HepG2 (cell line): ENCODE measurements around the gene NME7. TPM values are rescaled to one million over a fixed set of nuclear protein-coding genes. Genes with fewer than 3 reads are reported as not detected.

Experiments used
- CHD4 ChIP-seq: fragments of 200-600 bp; sonication (generic); IDR thresholded peaks from 2 replicates; pipeline ENCODE4 v1.7.0; 2017; ENCODE audit warnings: mild to moderate bottlenecking, low read length, borderline replicate concordance
- DBP ChIP-seq: sonication (generic); formaldehyde crosslinking; IDR thresholded peaks from 2 replicates; pipeline ENCODE4 v1.4.0; 2020; ENCODE audit warnings: missing genetic modification reagents; ENCODE audit errors: not compliant biosample characterization
- ELF4 ChIP-seq: sonication (generic); formaldehyde crosslinking; IDR thresholded peaks from 2 replicates; pipeline ENCODE4 v1.5.0; 2020; ENCODE audit warnings: missing genetic modification reagents, mild to moderate bottlenecking, moderate library complexity, borderline replicate concordance
- ETV6 ChIP-seq: sonication (generic); formaldehyde crosslinking; conservative IDR thresholded peaks from 2 replicates; pipeline ENCODE4 v1.4.0; 2020; ENCODE audit warnings: missing genetic modification reagents
- GATA4 ChIP-seq: sonication (generic); IDR thresholded peaks from 2 replicates; pipeline ENCODE4 v1.6.1; 2016; ENCODE audit warnings: antibody characterized with exemption, low read depth, borderline replicate concordance
- MTF1 ChIP-seq: sonication (generic); formaldehyde crosslinking; IDR thresholded peaks from 2 replicates; pipeline ENCODE4 v1.5.0; 2020; ENCODE audit warnings: missing genetic modification reagents
- NCOR1 ChIP-seq: fragments of 200-600 bp; sonication (generic); IDR thresholded peaks from 2 replicates; pipeline ENCODE4 v1.7.0; 2017; ENCODE audit warnings: antibody characterized with exemption, low read length, borderline replicate concordance
- NONO ChIP-seq, 2 experiments: fragments of 450-650 bp in 1 of 2; sonication (generic) in 1 of 2; formaldehyde crosslinking in 1 of 2; IDR thresholded peaks in 1 of 2; conservative IDR thresholded peaks in 1 of 2; 2 replicates each; pipeline versions ENCODE4 v1.6.1 to v1.8.0; 2017 to 2022; ENCODE audit warnings: mild to moderate bottlenecking in 1 of 2, missing genetic modification reagents in 1 of 2, moderate library complexity in 1 of 2
- TOPORS ChIP-seq: sonication (generic); formaldehyde crosslinking; IDR thresholded peaks from 2 replicates; pipeline ENCODE4 v1.8.0; 2023; ENCODE audit warnings: mild to moderate bottlenecking, missing genetic modification reagents
- ZFY ChIP-seq: sonication (generic); formaldehyde crosslinking; IDR thresholded peaks from 2 replicates; pipeline ENCODE4 v1.4.0; 2020; ENCODE audit warnings: missing genetic modification reagents
- ZNF138 ChIP-seq: sonication (generic); formaldehyde crosslinking; IDR thresholded peaks from 2 replicates; pipeline ENCODE4 v1.5.0; 2020; ENCODE audit warnings: mild to moderate bottlenecking, low read depth, missing genetic modification reagents
- ZNF282 ChIP-seq: fragments of 450-650 bp; IDR thresholded peaks from 2 replicates; pipeline ENCODE4 v1.6.1; 2018; ENCODE audit not compliant: partially characterized antibody
- ZNF337 ChIP-seq: sonication (generic); formaldehyde crosslinking; IDR thresholded peaks from 2 replicates; pipeline ENCODE4 v1.5.1; 2020; ENCODE audit warnings: missing genetic modification reagents, low read depth, mild to moderate bottlenecking, borderline replicate concordance
- ZNF343 ChIP-seq: sonication (generic); formaldehyde crosslinking; IDR thresholded peaks from 2 replicates; pipeline ENCODE4 v1.4.0; 2020; ENCODE audit warnings: mild to moderate bottlenecking, missing genetic modification reagents
- ZNF350 ChIP-seq: sonication (generic); formaldehyde crosslinking; IDR thresholded peaks from 2 replicates; pipeline ENCODE4 v1.4.0; 2020; ENCODE audit warnings: mild to moderate bottlenecking, low read depth, missing genetic modification reagents, borderline replicate concordance
- ZNF737 ChIP-seq: sonication (generic); formaldehyde crosslinking; IDR thresholded peaks from 2 replicates; pipeline ENCODE4 v1.5.0; 2020; ENCODE audit warnings: missing genetic modification reagents, mild to moderate bottlenecking, borderline replicate concordance
- ZNF775 ChIP-seq: sonication (generic); formaldehyde crosslinking; IDR thresholded peaks from 2 replicates; pipeline ENCODE4 v1.4.0; 2020; ENCODE audit warnings: missing genetic modification reagents, mild to moderate bottlenecking, moderate library complexity, borderline replicate concordance
- ZXDC ChIP-seq: sonication (generic); formaldehyde crosslinking; IDR thresholded peaks from 2 replicates; pipeline ENCODE4 v1.5.0; 2020; ENCODE audit warnings: mild to moderate bottlenecking, missing genetic modification reagents
- polyA plus RNA-seq, 8 experiments: library from polyadenylated mRNA; depleted of rRNA in 3 of 8; stranded (reverse) in 7 of 8; unstranded in 1 of 8; fragments of >200 nt; fragmentation: Illumina TruSeq in 4 of 8; extraction: Trizol in 4 of 8; gene quantifications; 2 replicates each; pipeline versions ENCODE4 v1.2.1 to v1.2.3, GENCODE V29; 2011 to 2016; ENCODE audit warnings: low read depth in 4 of 8, missing spikeins in 1 of 8, mixed read lengths in 1 of 8; ENCODE audit not compliant: insufficient read depth in 1 of 8
- total RNA-seq, 5 experiments: library from RNA; depleted of rRNA; stranded (reverse); fragments of >200 nt; fragmentation: Illumina TruSeq; extraction: Trizol; gene quantifications; 2 replicates each; pipeline ENCODE4 v1.2.3, GENCODE V29; 2016; ENCODE audit warnings: low read depth in 1 of 5
- TF ChIP-seq, protein P1 (sequence below): IDR thresholded peaks from 2 replicates; pipeline ENCODE4 v1.4.0; 2020; ENCODE audit warnings: mild to moderate bottlenecking, missing genetic modification reagents
- TF ChIP-seq, protein P2 (sequence below): sonication (generic); formaldehyde crosslinking; IDR thresholded peaks from 2 replicates; pipeline ENCODE4 v1.4.0; 2020; ENCODE audit warnings: missing genetic modification reagents

NME7 gene
- total and polyA plus RNA-seq, 2 of the 13 experiments (the other 11 are each of a cell fraction or from before 2014, with no cell fraction given) = 9.4 to 22.5 TPM

- TF ChIP-seq, protein P1, sequence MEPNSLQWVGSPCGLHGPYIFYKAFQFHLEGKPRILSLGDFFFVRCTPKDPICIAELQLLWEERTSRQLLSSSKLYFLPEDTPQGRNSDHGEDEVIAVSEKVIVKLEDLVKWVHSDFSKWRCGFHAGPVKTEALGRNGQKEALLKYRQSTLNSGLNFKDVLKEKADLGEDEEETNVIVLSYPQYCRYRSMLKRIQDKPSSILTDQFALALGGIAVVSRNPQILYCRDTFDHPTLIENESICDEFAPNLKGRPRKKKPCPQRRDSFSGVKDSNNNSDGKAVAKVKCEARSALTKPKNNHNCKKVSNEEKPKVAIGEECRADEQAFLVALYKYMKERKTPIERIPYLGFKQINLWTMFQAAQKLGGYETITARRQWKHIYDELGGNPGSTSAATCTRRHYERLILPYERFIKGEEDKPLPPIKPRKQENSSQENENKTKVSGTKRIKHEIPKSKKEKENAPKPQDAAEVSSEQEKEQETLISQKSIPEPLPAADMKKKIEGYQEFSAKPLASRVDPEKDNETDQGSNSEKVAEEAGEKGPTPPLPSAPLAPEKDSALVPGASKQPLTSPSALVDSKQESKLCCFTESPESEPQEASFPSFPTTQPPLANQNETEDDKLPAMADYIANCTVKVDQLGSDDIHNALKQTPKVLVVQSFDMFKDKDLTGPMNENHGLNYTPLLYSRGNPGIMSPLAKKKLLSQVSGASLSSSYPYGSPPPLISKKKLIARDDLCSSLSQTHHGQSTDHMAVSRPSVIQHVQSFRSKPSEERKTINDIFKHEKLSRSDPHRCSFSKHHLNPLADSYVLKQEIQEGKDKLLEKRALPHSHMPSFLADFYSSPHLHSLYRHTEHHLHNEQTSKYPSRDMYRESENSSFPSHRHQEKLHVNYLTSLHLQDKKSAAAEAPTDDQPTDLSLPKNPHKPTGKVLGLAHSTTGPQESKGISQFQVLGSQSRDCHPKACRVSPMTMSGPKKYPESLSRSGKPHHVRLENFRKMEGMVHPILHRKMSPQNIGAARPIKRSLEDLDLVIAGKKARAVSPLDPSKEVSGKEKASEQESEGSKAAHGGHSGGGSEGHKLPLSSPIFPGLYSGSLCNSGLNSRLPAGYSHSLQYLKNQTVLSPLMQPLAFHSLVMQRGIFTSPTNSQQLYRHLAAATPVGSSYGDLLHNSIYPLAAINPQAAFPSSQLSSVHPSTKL (CRISPR knock-in tag) = no peak
- TF ChIP-seq ZNF737 (CRISPR knock-in tag) (no peak), DBP (CRISPR knock-in tag) (peak; percentile 40), ZNF138 (CRISPR knock-in tag) (no peak), GATA4 (peak; percentile 87), ZNF350 (CRISPR knock-in tag) (peak; percentile 52; the same call in 1 of the 2 replicates), CHD4 (no peak), ZNF343 (0 out of 2 replicates have a peak, but pooled peaks have one; percentile 45), MTF1 (CRISPR knock-in tag) (0 out of 2 replicates have a peak, but pooled peaks have one; percentile 45), TOPORS (CRISPR knock-in tag) (0 out of 2 replicates have a peak, but pooled peaks have one; percentile 18), ETV6 (CRISPR knock-in tag) (peak; percentile 45; the same call in 1 of the 2 replicates), ZNF775 (CRISPR knock-in tag) (no peak), NONO (IDR thresholded peaks at IDR 0.05) (no peak), NONO (CRISPR knock-in tag; conservative IDR thresholded peaks at IDR 0.05) (peak; percentile 71), NCOR1 (no peak), ZFY (CRISPR knock-in tag) (peak; percentile 48), ZXDC (CRISPR knock-in tag) (peak; percentile 77; the same call in 1 of the 2 replicates), ZNF337 (CRISPR knock-in tag) (no peak), ELF4 (CRISPR knock-in tag) (no peak), ZNF282 (no peak)
- TF ChIP-seq, protein P2, sequence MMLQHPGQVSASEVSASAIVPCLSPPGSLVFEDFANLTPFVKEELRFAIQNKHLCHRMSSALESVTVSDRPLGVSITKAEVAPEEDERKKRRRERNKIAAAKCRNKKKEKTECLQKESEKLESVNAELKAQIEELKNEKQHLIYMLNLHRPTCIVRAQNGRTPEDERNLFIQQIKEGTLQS (CRISPR knock-in tag) = 0 out of 2 replicates have a peak, but pooled peaks have one; percentile 5
Measured at GRCh38 chr1:169106095-169106920, 261.3 kb downstream of the NME7 start, which contains the start of gene ATP1B1 (continued).
